Measurements from ENCODE around the gene PCMT1. TPM values are rescaled to one million over a fixed set of nuclear protein-coding genes. Genes with fewer than 3 reads are reported as not detected.
"Not testable (repeated sequence)": the region's sequence is repeated elsewhere in the genome, so short reads cannot be mapped to it uniquely, and the experiment has no call there.

The PCMT1 gene
- total RNA-seq, 1 donor from 2014 or later, result 83.4 TPM

GRCh38 chr6:149851461-149852110 lies 102.0 kb downstream of the PCMT1 start:
- TF ChIP-seq CTCF (IDR thresholded peaks at IDR 0.05), result no peak
- Mint-ChIP-seq H3K9me3 (ENCODE audit: low read depth) (no peaks in the 10 kb centered on the region), H3K27me3 (ENCODE audit: low read depth) (no peaks in the 10 kb centered on the region), H3K36me3 (ENCODE audit: low read depth) (peaks cover 6% of the 10 kb centered on the region), H3K27ac (ENCODE audit: unreplicated experiment) (peak overlapping the region; percentile 49), H3K4me3 (ENCODE audit: unreplicated experiment) (no peak overlapping the region), H3K4me1 (ENCODE audit: low read depth) (peaks cover 69% of the 10 kb centered on the region)
- no peak for DNase-seq (ENCODE audit: low spot score)

GRCh38 chr6:149852180-149852579 lies 102.6 kb downstream of the PCMT1 start:
- no peaks in the 10 kb centered on the region for H3K9me3 Mint-ChIP-seq (ENCODE audit: low read depth)
- H3K36me3 Mint-ChIP-seq (ENCODE audit: low read depth), result peaks cover 6% of the 10 kb centered on the region
- no peaks in the 10 kb centered on the region for H3K27me3 Mint-ChIP-seq (ENCODE audit: low read depth)
- peaks cover 72% of the 10 kb centered on the region for H3K4me1 Mint-ChIP-seq (ENCODE audit: low read depth)
- H3K27ac Mint-ChIP-seq (ENCODE audit: unreplicated experiment), result peak overlapping the region; percentile 24
- no peak for TF ChIP-seq CTCF (IDR thresholded peaks at IDR 0.05)
- H3K4me3 Mint-ChIP-seq (ENCODE audit: unreplicated experiment), result no peak overlapping the region
- DNase-seq (ENCODE audit: low spot score), result no peak

- Mint-ChIP-seq H3K36me3 (ENCODE audit: low read depth) (peaks cover 6% of the 10 kb centered on the region), H3K27me3 (ENCODE audit: low read depth) (no peaks in the 10 kb centered on the region), H3K9me3 (ENCODE audit: low read depth) (no peaks in the 10 kb centered on the region), H3K27ac (ENCODE audit: unreplicated experiment) (peak overlapping the region; percentile 12), H3K4me3 (ENCODE audit: unreplicated experiment) (no peak overlapping the region), H3K4me1 (ENCODE audit: low read depth) (peaks cover 71% of the 10 kb centered on the region)
- DNase-seq (ENCODE audit: low spot score), result no peak
- no peak for TF ChIP-seq CTCF (IDR thresholded peaks at IDR 0.05)
These were observed 103.3 kb downstream of the PCMT1 start for GRCh38 chr6:149852881-149853280.

GRCh38 chr6:149854017-149854416 lies 104.5 kb downstream of the PCMT1 start:
- H3K9me3 Mint-ChIP-seq (ENCODE audit: low read depth); DNase-seq (ENCODE audit: low spot score); H3K36me3 Mint-ChIP-seq (ENCODE audit: low read depth); H3K27me3 Mint-ChIP-seq (ENCODE audit: low read depth); H3K4me3 Mint-ChIP-seq (ENCODE audit: unreplicated experiment): not testable (repeated sequence)
- Mint-ChIP-seq H3K4me1 (ENCODE audit: low read depth) (peaks cover 75% of the 10 kb centered on the region), H3K27ac (ENCODE audit: unreplicated experiment) (peak overlapping the region; percentile 96)

GRCh38 chr6:149854532-149854931 lies 105.0 kb downstream of the PCMT1 start:
- Mint-ChIP-seq H3K36me3 (ENCODE audit: low read depth) (peaks cover 4% of the 10 kb centered on the region), H3K9me3 (ENCODE audit: low read depth) (no peaks in the 10 kb centered on the region), H3K27ac (ENCODE audit: unreplicated experiment) (peak overlapping the region; percentile 96), H3K4me1 (ENCODE audit: low read depth) (peaks cover 80% of the 10 kb centered on the region), H3K27me3 (ENCODE audit: low read depth) (no peaks in the 10 kb centered on the region), H3K4me3 (ENCODE audit: unreplicated experiment) (peak overlapping the region; percentile 71)
- DNase-seq (ENCODE audit: low spot score), result no peak
- no peak for TF ChIP-seq CTCF (IDR thresholded peaks at IDR 0.05)

- no peak for TF ChIP-seq CTCF (IDR thresholded peaks at IDR 0.05)
- Mint-ChIP-seq H3K27me3 (ENCODE audit: low read depth) (no peaks in the 10 kb centered on the region), H3K36me3 (ENCODE audit: low read depth) (peaks cover 2% of the 10 kb centered on the region), H3K4me3 (ENCODE audit: unreplicated experiment) (peak overlapping the region; percentile 71), H3K9me3 (ENCODE audit: low read depth) (no peaks in the 10 kb centered on the region), H3K27ac (ENCODE audit: unreplicated experiment) (peak overlapping the region; percentile 96), H3K4me1 (ENCODE audit: low read depth) (peaks cover 80% of the 10 kb centered on the region)
- no peak for DNase-seq (ENCODE audit: low spot score)
These were observed 105.6 kb downstream of the PCMT1 start for GRCh38 chr6:149855040-149855654.
